Daoy (cell line): ENCODE data around the gene CREB5. TPM values are rescaled to one million over a fixed set of nuclear protein-coding genes. Genes with fewer than 3 reads are reported as not detected.

Source experiments
- DNase-seq: peaks from one replicate; pipeline ENCODE4 v3.0.0-alpha.2; 2015; ENCODE audit warnings: low read depth
- total RNA-seq: library from RNA; depleted of rRNA; stranded (reverse); fragments of >200 nt; shearing (Covaris generic); gene quantifications from 2 replicates; pipeline ENCODE4 v1.2.3, GENCODE V29; 2014

CREB5 gene
- total RNA-seq, 1 experiment from 2014 or later, result 12.1 TPM

GRCh38 chr7:28744951-28745350, 332.6 kb downstream of the CREB5 start:
- DNase-seq, result no peak

- no peak for DNase-seq
Measured at GRCh38 chr7:28745351-28745750, 333.0 kb downstream of the CREB5 start.

- no peak for DNase-seq
Measured at GRCh38 chr7:28747404-28747803, 335.1 kb downstream of the CREB5 start.

GRCh38 chr7:28747854-28748253, 335.5 kb downstream of the CREB5 start:
- no peak for DNase-seq

- DNase-seq, result no peak
Measured at GRCh38 chr7:28748346-28748745, 336.0 kb downstream of the CREB5 start.

GRCh38 chr7:28748933-28749584, 336.7 kb downstream of the CREB5 start:
- peak; percentile 74 for DNase-seq

GRCh38 chr7:28749638-28750037, 337.3 kb downstream of the CREB5 start:
- DNase-seq, result no peak

- no peak for DNase-seq
Measured at GRCh38 chr7:28750981-28751380, 338.7 kb downstream of the CREB5 start.

GRCh38 chr7:28753613-28754012, 341.3 kb downstream of the CREB5 start:
- no peak for DNase-seq

GRCh38 chr7:28754027-28754426, 341.7 kb downstream of the CREB5 start:
- peak; percentile 58 for DNase-seq

- no peak for DNase-seq
Measured at GRCh38 chr7:28754447-28754846, 342.1 kb downstream of the CREB5 start.

GRCh38 chr7:28755255-28755654, 342.9 kb downstream of the CREB5 start:
- peak; percentile 77 for DNase-seq

- peak; percentile 42 for DNase-seq
Measured at GRCh38 chr7:28758186-28758585, 345.9 kb downstream of the CREB5 start.

- DNase-seq, result peak; percentile 29
Measured at GRCh38 chr7:28759475-28759971, 347.2 kb downstream of the CREB5 start.

GRCh38 chr7:28761505-28761904, 349.2 kb downstream of the CREB5 start:
- DNase-seq, result no peak

GRCh38 chr7:28762651-28763050, 350.3 kb downstream of the CREB5 start:
- DNase-seq, result no peak

GRCh38 chr7:28766359-28766758, 354.0 kb downstream of the CREB5 start:
- no peak for DNase-seq

GRCh38 chr7:28767356-28767755, 355.0 kb downstream of the CREB5 start:
- no peak for DNase-seq

GRCh38 chr7:28768577-28769147, 356.3 kb downstream of the CREB5 start:
- peak; percentile 75 for DNase-seq

GRCh38 chr7:28771906-28772622, 359.7 kb downstream of the CREB5 start:
- DNase-seq, result no peak

- no peak for DNase-seq
Measured at GRCh38 chr7:28773423-28774145, 361.3 kb downstream of the CREB5 start.

GRCh38 chr7:28774261-28774988, 362.1 kb downstream of the CREB5 start:
- no peak for DNase-seq
